Esophagus squamous epithelium (tissue), 4 donors: Measurements from ENCODE around the gene TMEM167B.

Experiments used
- CTCF ChIP-seq, 6 experiments: fragments of 450-650 bp in 4 of 6; fragments of 200-600 bp in 2 of 6; sonication (generic) in 2 of 6; IDR thresholded peaks; one replicate each; pipeline ENCODE4 v1.5.1; 2016 to 2019; ENCODE audit warnings: antibody characterized with exemption in 6 of 6, mild to moderate bottlenecking in 4 of 6, moderate library complexity in 4 of 6
- POLR2A ChIP-seq, 4 donors: fragments of 450-650 bp; IDR thresholded peaks; one replicate each; pipeline ENCODE4 v1.6.1; 2017; ENCODE audit warnings: antibody characterized with exemption in 4 of 4, mild to moderate bottlenecking in 4 of 4, moderate library complexity in 3 of 4

GRCh38 chr1:109107785-109108184, 17.2 kb downstream of the TMEM167B start:
- TF ChIP-seq CTCF (IDR thresholded peaks at IDR 0.05) (no peak), POLR2A (IDR thresholded peaks at IDR 0.05) (no peak)
